A673 (cell line): ENCODE measurements around the gene POLR1D.

Experiments used
- EZH2 ChIP-seq: fragments of 200-600 bp; sonication (generic); IDR thresholded peaks from 2 replicates; pipeline ENCODE4 v1.6.1; 2017; ENCODE audit warnings: borderline replicate concordance, low read depth, mild to moderate bottlenecking, mixed read lengths, antibody characterized with exemption, low read length; ENCODE audit not compliant: poor library complexity, severe bottlenecking
- TF ChIP-seq, protein P1 (sequence below): fragments of 300-800, 200-600 bp; sonication (generic); conservative IDR thresholded peaks from 2 replicates; pipeline ENCODE4 v1.5.1; 2017; ENCODE audit warnings: low read depth, mild to moderate bottlenecking, antibody characterized with exemption, low read length, moderate library complexity, mixed read lengths

DNA sequence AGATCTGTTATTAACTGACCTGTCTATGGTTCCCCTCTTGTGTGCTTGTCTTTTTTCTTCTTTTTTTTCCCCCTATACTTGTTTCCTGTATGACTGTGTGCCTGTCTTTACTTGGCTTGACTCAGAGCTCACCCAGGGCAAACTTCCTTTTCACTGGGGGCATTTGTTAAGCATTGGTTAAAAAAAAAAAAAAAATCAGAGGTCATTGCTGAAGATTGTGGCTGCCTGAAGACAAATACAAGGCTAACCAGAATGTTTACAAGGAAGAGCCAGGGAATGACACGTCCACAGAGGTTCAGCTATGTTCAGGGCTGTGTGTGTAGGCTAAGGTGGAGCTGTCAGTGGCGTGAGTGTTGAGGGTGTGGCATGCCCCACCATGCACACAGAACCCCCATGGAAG, 48.4 kb upstream of the POLR1D start:
- no peak for TF ChIP-seq EZH2
- TF ChIP-seq, protein P1, sequence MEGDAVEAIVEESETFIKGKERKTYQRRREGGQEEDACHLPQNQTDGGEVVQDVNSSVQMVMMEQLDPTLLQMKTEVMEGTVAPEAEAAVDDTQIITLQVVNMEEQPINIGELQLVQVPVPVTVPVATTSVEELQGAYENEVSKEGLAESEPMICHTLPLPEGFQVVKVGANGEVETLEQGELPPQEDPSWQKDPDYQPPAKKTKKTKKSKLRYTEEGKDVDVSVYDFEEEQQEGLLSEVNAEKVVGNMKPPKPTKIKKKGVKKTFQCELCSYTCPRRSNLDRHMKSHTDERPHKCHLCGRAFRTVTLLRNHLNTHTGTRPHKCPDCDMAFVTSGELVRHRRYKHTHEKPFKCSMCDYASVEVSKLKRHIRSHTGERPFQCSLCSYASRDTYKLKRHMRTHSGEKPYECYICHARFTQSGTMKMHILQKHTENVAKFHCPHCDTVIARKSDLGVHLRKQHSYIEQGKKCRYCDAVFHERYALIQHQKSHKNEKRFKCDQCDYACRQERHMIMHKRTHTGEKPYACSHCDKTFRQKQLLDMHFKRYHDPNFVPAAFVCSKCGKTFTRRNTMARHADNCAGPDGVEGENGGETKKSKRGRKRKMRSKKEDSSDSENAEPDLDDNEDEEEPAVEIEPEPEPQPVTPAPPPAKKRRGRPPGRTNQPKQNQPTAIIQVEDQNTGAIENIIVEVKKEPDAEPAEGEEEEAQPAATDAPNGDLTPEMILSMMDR: no peak
